ENCODE data around the gene ACBD6.

- TF ChIP-seq POLR2A (IDR thresholded peaks at IDR 0.05; ENCODE audit: low read depth, low read length): no peak
- no peak for TF ChIP-seq SREBF1 (IDR thresholded peaks at IDR 0.05; ENCODE audit: low read length)
- no peak for TF ChIP-seq EZH2 (IDR thresholded peaks at IDR 0.05; ENCODE audit: borderline replicate concordance, control insufficient read depth, low read depth, low read length)
- TF ChIP-seq CBFB (IDR thresholded peaks at IDR 0.05; ENCODE audit: low read depth): no peak
- TF ChIP-seq CTCF (IDR thresholded peaks at IDR 0.05 in 2 of 3, conservative IDR thresholded peaks at IDR 0.05 in 1 of 3; ENCODE audit: control insufficient read depth in 2 of 3, extremely low read depth in 1 of 3, insufficient read depth in 1 of 3, low read depth in 3 of 3, low read length in 3 of 3): no peak
- no peak for TF ChIP-seq RCOR1 (conservative IDR thresholded peaks at IDR 0.05; ENCODE audit: low read depth, low read length)
- no peak for TF ChIP-seq HDAC2 (IDR thresholded peaks at IDR 0.05)
- TF ChIP-seq RAD21 (IDR thresholded peaks at IDR 0.05; ENCODE audit: insufficient read depth, low read depth, low read length): no peak
- no peak for TF ChIP-seq TCF7 (IDR thresholded peaks at IDR 0.05; ENCODE audit: borderline replicate concordance)
- no peak for TF ChIP-seq HCFC1 (IDR thresholded peaks at IDR 0.05; ENCODE audit: low read length)
These were observed 191.2 kb downstream of the ACBD6 start for GRCh38 chr1:180311011-180311730.

All from GM12878 (cell line).